ENCODE measurements around the gene CIC. TPM values are rescaled to one million over a fixed set of nuclear protein-coding genes. Genes with fewer than 3 reads are reported as not detected.
A peak's percentile ranks its signal among the peaks of the same experiment; 100 is the strongest.

CIC gene
- total RNA-seq, 1 experiment from 2014 or later = 13.0 TPM

- no peak for DNase-seq (ENCODE audit: low read depth in 1 of 2, low spot score in 2 of 2)
- no peak overlapping the region for H3K27ac ChIP-seq
- H3K4me3 ChIP-seq = no peak overlapping the region
- no peaks in the 10 kb centered on the region for H3K27me3 ChIP-seq (replicated peaks)
- H3K36me3 ChIP-seq = peaks cover 54% of the 10 kb centered on the region
- no peaks in the 10 kb centered on the region for H3K9me3 ChIP-seq (replicated peaks)
- H3K4me1 ChIP-seq (replicated peaks) = peaks cover 50% of the 10 kb centered on the region
Measured at GRCh38 chr19:42247640-42248199, 21.3 kb upstream of the CIC start.

GRCh38 chr19:42248270-42249148 lies 20.5 kb upstream of the CIC start:
- Histone ChIP-seq H3K4me3 (no peak overlapping the region), H3K36me3 (peaks cover 56% of the 10 kb centered on the region), H3K4me1 (replicated peaks) (peaks cover 53% of the 10 kb centered on the region), H3K27ac (no peak overlapping the region), H3K27me3 (replicated peaks) (no peaks in the 10 kb centered on the region), H3K9me3 (replicated peaks) (no peaks in the 10 kb centered on the region)
- DNase-seq (ENCODE audit: low read depth in 1 of 2, low spot score in 2 of 2) = no peak

GRCh38 chr19:42249149-42249750 lies 19.8 kb upstream of the CIC start:
- no peak overlapping the region for H3K27ac ChIP-seq
- peaks cover 56% of the 10 kb centered on the region for H3K36me3 ChIP-seq
- H3K9me3 ChIP-seq (replicated peaks) = no peaks in the 10 kb centered on the region
- peaks cover 45% of the 10 kb centered on the region for H3K4me1 ChIP-seq (replicated peaks)
- no peaks in the 10 kb centered on the region for H3K27me3 ChIP-seq (replicated peaks)
- DNase-seq (ENCODE audit: low read depth in 1 of 2, low spot score in 2 of 2) = no peak
- H3K4me3 ChIP-seq = no peak overlapping the region

- no peaks in the 10 kb centered on the region for H3K27me3 ChIP-seq (replicated peaks)
- H3K27ac ChIP-seq = no peak overlapping the region
- no peak overlapping the region for H3K4me3 ChIP-seq
- H3K36me3 ChIP-seq = peaks cover 60% of the 10 kb centered on the region
- H3K4me1 ChIP-seq (replicated peaks) = peaks cover 42% of the 10 kb centered on the region
- no peaks in the 10 kb centered on the region; the same call in 1 of the 2 replicates for H3K9me3 ChIP-seq (replicated peaks)
- DNase-seq (ENCODE audit: low read depth in 1 of 2, low spot score in 2 of 2) = no peak
Measured at GRCh38 chr19:42249769-42250168, 19.3 kb upstream of the CIC start.

- no peak overlapping the region for H3K4me3 ChIP-seq
- H3K27ac ChIP-seq = peak overlapping the region; percentile 6; the same call in 1 of the 2 replicates
- no peak for DNase-seq (ENCODE audit: low read depth in 1 of 2, low spot score in 2 of 2)
Measured at GRCh38 chr19:42250183-42250665, 18.8 kb upstream of the CIC start.

GRCh38 chr19:42250666-42251531 lies 18.2 kb upstream of the CIC start:
- DNase-seq (ENCODE audit: low read depth in 1 of 2, low spot score in 2 of 2) = peak in 1 of 2 experiments; percentile 22
- Histone ChIP-seq H3K9me3 (replicated peaks) (no peaks in the 10 kb centered on the region; the same call in 1 of the 2 replicates), H3K4me3 (no peak overlapping the region), H3K36me3 (peaks cover 59% of the 10 kb centered on the region), H3K27me3 (replicated peaks) (no peaks in the 10 kb centered on the region), H3K4me1 (replicated peaks) (peaks cover 41% of the 10 kb centered on the region), H3K27ac (peak overlapping the region; percentile 6; the same call in 1 of the 2 replicates)

More at GRCh38 chr19:42250183-42250665, 18.8 kb upstream of the CIC start:
- peaks cover 61% of the 10 kb centered on the region for H3K36me3 ChIP-seq
- no peaks in the 10 kb centered on the region for H3K27me3 ChIP-seq (replicated peaks)
- peaks cover 38% of the 10 kb centered on the region for H3K4me1 ChIP-seq (replicated peaks)
- H3K9me3 ChIP-seq (replicated peaks) = no peaks in the 10 kb centered on the region; the same call in 1 of the 2 replicates

- no peak overlapping the region for H3K4me3 ChIP-seq
- no peaks in the 10 kb centered on the region for H3K27me3 ChIP-seq (replicated peaks)
- H3K9me3 ChIP-seq (replicated peaks) = no peaks in the 10 kb centered on the region; the same call in 1 of the 2 replicates
- peak overlapping the region; percentile 73; the same call in 1 of the 2 replicates for H3K27ac ChIP-seq
- H3K36me3 ChIP-seq = peaks cover 51% of the 10 kb centered on the region
- DNase-seq (ENCODE audit: low read depth in 1 of 2, low spot score in 2 of 2) = no peak
- peaks cover 38% of the 10 kb centered on the region for H3K4me1 ChIP-seq (replicated peaks)
Measured at GRCh38 chr19:42251572-42252358, 17.3 kb upstream of the CIC start.

- Histone ChIP-seq H3K36me3 (peaks cover 46% of the 10 kb centered on the region), H3K4me1 (replicated peaks) (peaks cover 41% of the 10 kb centered on the region), H3K27me3 (replicated peaks) (no peaks in the 10 kb centered on the region), H3K9me3 (replicated peaks) (no peaks in the 10 kb centered on the region; the same call in 1 of the 2 replicates), H3K27ac (peak overlapping the region; percentile 73), H3K4me3 (peak overlapping the region; percentile 85)
- DNase-seq (ENCODE audit: low read depth in 1 of 2, low spot score in 2 of 2) = peak in 1 of 2 experiments; percentile 56
Measured at GRCh38 chr19:42252365-42253244, 16.4 kb upstream of the CIC start.

- peak overlapping the region; percentile 73 for H3K27ac ChIP-seq
Measured at GRCh38 chr19:42253245-42254088, 15.6 kb upstream of the CIC start.

GRCh38 chr19:42254089-42254849 lies 14.8 kb upstream of the CIC start:
- Histone ChIP-seq H3K27me3 (replicated peaks) (no peaks in the 10 kb centered on the region), H3K27ac (peak overlapping the region; percentile 73), H3K36me3 (peaks cover 35% of the 10 kb centered on the region), H3K4me1 (replicated peaks) (peaks cover 41% of the 10 kb centered on the region), H3K4me3 (peak overlapping the region; percentile 85), H3K9me3 (replicated peaks) (no peaks in the 10 kb centered on the region; the same call in 1 of the 2 replicates)
- peak; percentile 77 to 79 for DNase-seq (ENCODE audit: low read depth in 1 of 2, low spot score in 2 of 2)

More at GRCh38 chr19:42253245-42254088, 15.6 kb upstream of the CIC start:
- Histone ChIP-seq H3K9me3 (replicated peaks) (no peaks in the 10 kb centered on the region; the same call in 1 of the 2 replicates), H3K4me3 (peak overlapping the region; percentile 85), H3K4me1 (replicated peaks) (peaks cover 41% of the 10 kb centered on the region), H3K27me3 (replicated peaks) (no peaks in the 10 kb centered on the region), H3K36me3 (peaks cover 43% of the 10 kb centered on the region)
- peak in 1 of 2 experiments; percentile 77 for DNase-seq (ENCODE audit: low read depth in 1 of 2, low spot score in 2 of 2)
